SK-N-SH (cell line): ENCODE data around the gene GNPTAB. TPM values are rescaled to one million over a fixed set of nuclear protein-coding genes. Genes with fewer than 3 reads are reported as not detected.

Experiments
- CTCF ChIA-PET: fragments of 300-600, 350-600 bp; formaldehyde crosslinking; extraction: SDS; loops from one replicate; lab custom pipeline; 2021; lab: Yijun Ruan, JAX
- POLR2A ChIA-PET: fragments of 350-600 bp; sonication (Branson Sonifier 250); formaldehyde crosslinking; extraction: SDS; loops from one replicate; lab custom pipeline; 2020; ENCODE audit warnings: antibody characterized with exemption, inconsistent platforms; lab: Yijun Ruan, JAX
- DNase-seq: peaks from one replicate; pipeline ENCODE4 v3.0.0; 2012
- H2AFZ ChIP-seq: fragments of 200-600 bp; sonication (generic); 2 replicates; pipeline ENCODE4 v1.8.1; 2016; ENCODE audit warnings: antibody characterized with exemption, mild to moderate bottlenecking, low read depth
- H3F3A ChIP-seq: fragments of 200-600 bp; sonication (generic); replicated peaks from 2 replicates; pipeline ENCODE3; 2016; ENCODE audit warnings: antibody characterized with exemption, mild to moderate bottlenecking; ENCODE audit not compliant: insufficient read depth
- H3K27ac ChIP-seq, 2 experiments: fragments of 200-500 bp in 1 of 2; fragments of 200-600 bp in 1 of 2; sonication (Bioruptor generic) in 1 of 2; sonication (generic), shearing (Covaris generic) in 1 of 2; 2 replicates each; pipeline versions ENCODE4 v1.5.1 to v1.6.1; 2014 to 2016; ENCODE audit warnings: low read depth in 2 of 2, inconsistent platforms in 1 of 2, low read length in 1 of 2, mild to moderate bottlenecking in 1 of 2, mixed read lengths in 1 of 2
- H3K27me3 ChIP-seq: fragments of 200-600 bp; sonication (generic), shearing (Covaris generic); 2 replicates; pipeline ENCODE4 v1.6.1; 2016; ENCODE audit warnings: mixed run types; ENCODE audit not compliant: insufficient read depth
- H3K36me3 ChIP-seq, 2 experiments: fragments of 200-500 bp in 1 of 2; fragments of 200-600 bp in 1 of 2; sonication (Bioruptor generic) in 1 of 2; sonication (generic) in 1 of 2; replicated peaks in 1 of 2; 2 replicates each; pipeline versions ENCODE3 to v1.5.1; 2014 to 2016; ENCODE audit warnings: low read length in 1 of 2, mild to moderate bottlenecking in 1 of 2; ENCODE audit not compliant: insufficient read depth in 2 of 2, control insufficient read depth in 1 of 2
- H3K4me1 ChIP-seq, 2 experiments: fragments of 200-500 bp in 1 of 2; fragments of 200-600 bp in 1 of 2; sonication (Bioruptor generic) in 1 of 2; sonication (generic), shearing (Covaris generic) in 1 of 2; 2 replicates each; pipeline versions ENCODE4 v1.5.1 to v1.6.1; 2014 to 2016; ENCODE audit warnings: low read depth in 1 of 2, low read length in 1 of 2, mixed run types in 1 of 2; ENCODE audit not compliant: insufficient read depth in 2 of 2, control insufficient read depth in 1 of 2
- H3K4me2 ChIP-seq: fragments of 200-600 bp; sonication (generic), shearing (Covaris generic); 2 replicates; pipeline ENCODE4 v1.6.1; 2017; ENCODE audit warnings: mixed run types
- H3K4me3 ChIP-seq, 2 experiments: fragments of 200-500 bp in 1 of 2; fragments of 200-600 bp in 1 of 2; sonication (Bioruptor generic) in 1 of 2; sonication (generic), shearing (Covaris generic) in 1 of 2; 2 replicates each; pipeline versions ENCODE4 v1.5.1 to v1.8.1; 2014 to 2016; ENCODE audit warnings: low read depth in 2 of 2, inconsistent platforms in 1 of 2, low read length in 1 of 2, mild to moderate bottlenecking in 1 of 2, mixed read lengths in 1 of 2, moderate library complexity in 1 of 2
- H3K79me2 ChIP-seq: fragments of 200-600 bp; sonication (generic); 2 replicates; pipeline ENCODE4 v1.8.1; 2017; ENCODE audit warnings: mild to moderate bottlenecking; ENCODE audit not compliant: insufficient read depth
- H3K9ac ChIP-seq: fragments of 200-600 bp; sonication (generic); 2 replicates; pipeline ENCODE4 v1.6.1; 2017; ENCODE audit warnings: mixed run types
- H3K9me2 ChIP-seq: fragments of 200-600 bp; sonication (generic); 2 replicates; pipeline ENCODE4 v1.6.1; 2017; ENCODE audit warnings: mixed run types
- H3K9me3 ChIP-seq: fragments of 200-600 bp; sonication (generic); 2 replicates; pipeline ENCODE4 v1.6.1; 2017; ENCODE audit warnings: mixed run types, mild to moderate bottlenecking, moderate library complexity
- H4K20me1 ChIP-seq: fragments of 200-600 bp; sonication (generic); 2 replicates; pipeline ENCODE4 v1.6.1; 2017; ENCODE audit warnings: mild to moderate bottlenecking, mixed run types; ENCODE audit not compliant: insufficient read depth
- ELF1 ChIP-seq: IDR thresholded peaks from 2 replicates; pipeline ENCODE4 v1.4.0; 2012
- EP300 ChIP-seq, 2 experiments: IDR thresholded peaks; 2 replicates each; pipeline versions ENCODE4 v1.4.0 to v1.6.1; 2012; ENCODE audit warnings: borderline replicate concordance in 1 of 2, low read depth in 1 of 2, low read length in 1 of 2
- FOSL2 ChIP-seq: IDR thresholded peaks from 2 replicates; pipeline ENCODE4 v1.4.0; 2012; ENCODE audit warnings: low read depth, mild to moderate bottlenecking, moderate library complexity, borderline replicate concordance
- FOXJ3 ChIP-seq: sonication (generic); formaldehyde crosslinking; IDR thresholded peaks from 2 replicates; pipeline ENCODE4 v1.5.1; 2020; ENCODE audit warnings: mild to moderate bottlenecking, missing genetic modification reagents
- FOXM1 ChIP-seq: IDR thresholded peaks from 2 replicates; pipeline ENCODE4 v1.4.0; 2012; ENCODE audit warnings: low read depth, mild to moderate bottlenecking
- GABPA ChIP-seq: IDR thresholded peaks from 2 replicates; pipeline ENCODE4 v1.4.0; 2012; ENCODE audit warnings: low read depth, mild to moderate bottlenecking
- GATA2 ChIP-seq: sonication (generic); formaldehyde crosslinking; IDR thresholded peaks from 2 replicates; pipeline ENCODE4 v1.5.0; 2020; ENCODE audit warnings: mild to moderate bottlenecking, missing genetic modification reagents
- MEF2A ChIP-seq: IDR thresholded peaks from 2 replicates; pipeline ENCODE4 v1.4.0; 2012; ENCODE audit warnings: low read depth, borderline replicate concordance
- TCF12 ChIP-seq: IDR thresholded peaks from 2 replicates; pipeline ENCODE4 v1.4.0; 2012
- YY1 ChIP-seq: IDR thresholded peaks from 2 replicates; pipeline ENCODE4 v1.4.0; 2012; ENCODE audit warnings: low read depth, mild to moderate bottlenecking
- WGBS: methylation state at CpG from one replicate; pipeline ENCODE4 v1.1.6; 2017; ENCODE audit warnings: low lambda C conversion rate; 5-methylcytosine and 5-hydroxymethylcytosine counted together
- polyA plus RNA-seq, 3 experiments: library from polyadenylated mRNA; depleted of rRNA; stranded (reverse); fragments of >200 nt; gene quantifications; 2 replicates each; pipeline ENCODE4 v1.2.3, GENCODE V29; 2012
- TF ChIP-seq, protein P1 (sequence below): IDR thresholded peaks from 2 replicates; pipeline ENCODE4 v1.4.0; 2012; ENCODE audit warnings: low read depth, borderline replicate concordance
- TF ChIP-seq, protein P2 (sequence below): IDR thresholded peaks from 2 replicates; pipeline ENCODE4 v1.6.1; 2012; ENCODE audit warnings: mild to moderate bottlenecking, low read depth, low read length, moderate library complexity
- TF ChIP-seq, protein P3 (sequence below): fragments of 150-350 bp; IDR thresholded peaks from 2 replicates; pipeline ENCODE4 v1.6.1; 2016; ENCODE audit warnings: mild to moderate bottlenecking, low read depth, low read length
- TF ChIP-seq, protein P4 (sequence below): fragments of 150-350 bp; IDR thresholded peaks from 2 replicates; pipeline ENCODE4 v1.6.1; 2017; ENCODE audit warnings: antibody characterized with exemption, low read length, low read depth, borderline replicate concordance
- TF ChIP-seq, protein P5 (sequence below): IDR thresholded peaks from 2 replicates; pipeline ENCODE4; 2012

Gene GNPTAB
- polyA plus RNA-seq, 1 of the 3 experiments (the other 2 are of a cell fraction) = 18.8 TPM

DNA sequence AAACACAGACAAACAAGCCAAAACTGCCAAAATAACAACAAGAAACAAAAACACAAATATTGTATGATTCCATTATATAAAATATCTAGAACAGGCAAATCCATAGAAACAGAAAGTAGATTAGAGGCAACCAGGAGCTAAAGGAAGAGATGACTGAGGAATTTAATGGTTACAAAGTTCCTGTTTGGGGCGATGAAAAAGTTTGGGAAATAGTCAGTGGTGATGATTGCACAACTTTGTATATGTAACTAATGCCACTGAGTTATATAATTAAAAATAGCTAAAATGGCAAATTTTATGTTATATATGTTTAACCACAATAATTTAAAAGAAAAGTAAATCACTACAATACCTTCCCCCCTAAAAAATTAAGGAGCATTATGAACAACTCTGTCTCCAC is 24.5 kb downstream of the GNPTAB start:
- Histone ChIP-seq H3K79me2 (peaks cover 18% of the 10 kb centered on the region), H4K20me1 (no peaks in the 10 kb centered on the region), H3F3A (no peaks in the 10 kb centered on the region), H3K9me2 (no peaks in the 10 kb centered on the region), H3K9ac (no peak overlapping the region), H3K4me1 (no peaks in the 10 kb centered on the region), H3K4me2 (no peak overlapping the region), H3K27me3 (no peaks in the 10 kb centered on the region), H3K36me3 (no peaks in the 10 kb centered on the region), H3K4me3 (no peak overlapping the region), H3K9me3 (no peaks in the 10 kb centered on the region), H3K27ac (no peak overlapping the region), H2AFZ (no peak overlapping the region)
- ChIA-PET POLR2A (no interaction called here), CTCF (interaction anchor here (1.2 to 1.5 kb wide), 2 partner anchors 24 to 33 kb away, joined by 3 to 4 read pairs; partner anchors contain the start of gene GNPTAB)
- no peak for DNase-seq
- TF ChIP-seq FOXJ3 (CRISPR knock-in tag) (no peak), MEF2A (no peak), FOSL2 (no peak), YY1 (no peak), EP300 (IDR thresholded peaks at IDR 0.05; ENCODE audit: borderline replicate concordance in 1 of 2, low read depth in 1 of 2, low read length in 1 of 2) (no peak), GATA2 (CRISPR knock-in tag) (no peak), ELF1 (no peak), TCF12 (no peak), FOXM1 (no peak), GABPA (no peak)
- TF ChIP-seq, protein P1, sequence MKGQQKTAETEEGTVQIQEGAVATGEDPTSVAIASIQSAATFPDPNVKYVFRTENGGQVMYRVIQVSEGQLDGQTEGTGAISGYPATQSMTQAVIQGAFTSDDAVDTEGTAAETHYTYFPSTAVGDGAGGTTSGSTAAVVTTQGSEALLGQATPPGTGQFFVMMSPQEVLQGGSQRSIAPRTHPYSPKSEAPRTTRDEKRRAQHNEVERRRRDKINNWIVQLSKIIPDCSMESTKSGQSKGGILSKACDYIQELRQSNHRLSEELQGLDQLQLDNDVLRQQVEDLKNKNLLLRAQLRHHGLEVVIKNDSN = no peak
- TF ChIP-seq, protein P2, sequence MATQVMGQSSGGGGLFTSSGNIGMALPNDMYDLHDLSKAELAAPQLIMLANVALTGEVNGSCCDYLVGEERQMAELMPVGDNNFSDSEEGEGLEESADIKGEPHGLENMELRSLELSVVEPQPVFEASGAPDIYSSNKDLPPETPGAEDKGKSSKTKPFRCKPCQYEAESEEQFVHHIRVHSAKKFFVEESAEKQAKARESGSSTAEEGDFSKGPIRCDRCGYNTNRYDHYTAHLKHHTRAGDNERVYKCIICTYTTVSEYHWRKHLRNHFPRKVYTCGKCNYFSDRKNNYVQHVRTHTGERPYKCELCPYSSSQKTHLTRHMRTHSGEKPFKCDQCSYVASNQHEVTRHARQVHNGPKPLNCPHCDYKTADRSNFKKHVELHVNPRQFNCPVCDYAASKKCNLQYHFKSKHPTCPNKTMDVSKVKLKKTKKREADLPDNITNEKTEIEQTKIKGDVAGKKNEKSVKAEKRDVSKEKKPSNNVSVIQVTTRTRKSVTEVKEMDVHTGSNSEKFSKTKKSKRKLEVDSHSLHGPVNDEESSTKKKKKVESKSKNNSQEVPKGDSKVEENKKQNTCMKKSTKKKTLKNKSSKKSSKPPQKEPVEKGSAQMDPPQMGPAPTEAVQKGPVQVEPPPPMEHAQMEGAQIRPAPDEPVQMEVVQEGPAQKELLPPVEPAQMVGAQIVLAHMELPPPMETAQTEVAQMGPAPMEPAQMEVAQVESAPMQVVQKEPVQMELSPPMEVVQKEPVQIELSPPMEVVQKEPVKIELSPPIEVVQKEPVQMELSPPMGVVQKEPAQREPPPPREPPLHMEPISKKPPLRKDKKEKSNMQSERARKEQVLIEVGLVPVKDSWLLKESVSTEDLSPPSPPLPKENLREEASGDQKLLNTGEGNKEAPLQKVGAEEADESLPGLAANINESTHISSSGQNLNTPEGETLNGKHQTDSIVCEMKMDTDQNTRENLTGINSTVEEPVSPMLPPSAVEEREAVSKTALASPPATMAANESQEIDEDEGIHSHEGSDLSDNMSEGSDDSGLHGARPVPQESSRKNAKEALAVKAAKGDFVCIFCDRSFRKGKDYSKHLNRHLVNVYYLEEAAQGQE = no peak
- TF ChIP-seq, protein P3, sequence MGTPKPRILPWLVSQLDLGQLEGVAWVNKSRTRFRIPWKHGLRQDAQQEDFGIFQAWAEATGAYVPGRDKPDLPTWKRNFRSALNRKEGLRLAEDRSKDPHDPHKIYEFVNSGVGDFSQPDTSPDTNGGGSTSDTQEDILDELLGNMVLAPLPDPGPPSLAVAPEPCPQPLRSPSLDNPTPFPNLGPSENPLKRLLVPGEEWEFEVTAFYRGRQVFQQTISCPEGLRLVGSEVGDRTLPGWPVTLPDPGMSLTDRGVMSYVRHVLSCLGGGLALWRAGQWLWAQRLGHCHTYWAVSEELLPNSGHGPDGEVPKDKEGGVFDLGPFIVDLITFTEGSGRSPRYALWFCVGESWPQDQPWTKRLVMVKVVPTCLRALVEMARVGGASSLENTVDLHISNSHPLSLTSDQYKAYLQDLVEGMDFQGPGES = no peak
- TF ChIP-seq, protein P4, sequence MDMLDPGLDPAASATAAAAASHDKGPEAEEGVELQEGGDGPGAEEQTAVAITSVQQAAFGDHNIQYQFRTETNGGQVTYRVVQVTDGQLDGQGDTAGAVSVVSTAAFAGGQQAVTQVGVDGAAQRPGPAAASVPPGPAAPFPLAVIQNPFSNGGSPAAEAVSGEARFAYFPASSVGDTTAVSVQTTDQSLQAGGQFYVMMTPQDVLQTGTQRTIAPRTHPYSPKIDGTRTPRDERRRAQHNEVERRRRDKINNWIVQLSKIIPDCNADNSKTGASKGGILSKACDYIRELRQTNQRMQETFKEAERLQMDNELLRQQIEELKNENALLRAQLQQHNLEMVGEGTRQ = no peak
- TF ChIP-seq, protein P5, sequence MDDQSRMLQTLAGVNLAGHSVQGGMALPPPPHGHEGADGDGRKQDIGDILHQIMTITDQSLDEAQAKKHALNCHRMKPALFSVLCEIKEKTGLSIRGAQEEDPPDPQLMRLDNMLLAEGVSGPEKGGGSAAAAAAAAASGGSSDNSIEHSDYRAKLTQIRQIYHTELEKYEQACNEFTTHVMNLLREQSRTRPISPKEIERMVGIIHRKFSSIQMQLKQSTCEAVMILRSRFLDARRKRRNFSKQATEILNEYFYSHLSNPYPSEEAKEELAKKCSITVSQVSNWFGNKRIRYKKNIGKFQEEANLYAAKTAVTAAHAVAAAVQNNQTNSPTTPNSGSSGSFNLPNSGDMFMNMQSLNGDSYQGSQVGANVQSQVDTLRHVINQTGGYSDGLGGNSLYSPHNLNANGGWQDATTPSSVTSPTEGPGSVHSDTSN = no peak
- WGBS = 83% methylated on average over 1 of the region's 1 CpG
